Liver (tissue), 9 donors: ENCODE data around the gene INTS1. TPM values are rescaled to one million over a fixed set of nuclear protein-coding genes. Genes with fewer than 3 reads are reported as not detected.

Experiments
- DNase-seq: peaks from one replicate; pipeline ENCODE4 v3.0.0-alpha.2; 2017; ENCODE audit warnings: low spot score
- H3K27ac ChIP-seq, 2 donors: one replicate each; pipeline ENCODE4 v1.7.0; 2013; ENCODE audit warnings: inconsistent platforms in 2 of 2, low read length in 2 of 2, control low read depth in 1 of 2, low read depth in 1 of 2, mild to moderate bottlenecking in 1 of 2
- H3K27me3 ChIP-seq, 4 donors: one replicate each; pipeline versions ENCODE4 v1.6.1 to v1.7.0; 2013; ENCODE audit warnings: low read length in 3 of 4, inconsistent platforms in 1 of 4, mild to moderate bottlenecking in 1 of 4, moderate library complexity in 1 of 4; ENCODE audit not compliant: control insufficient read depth in 4 of 4, insufficient read depth in 4 of 4
- H3K36me3 ChIP-seq, 4 donors: one replicate each; pipeline versions ENCODE4 v1.6.1 to v1.7.0; 2013; ENCODE audit warnings: low read length in 3 of 4, mild to moderate bottlenecking in 3 of 4, low read depth in 1 of 4, moderate library complexity in 1 of 4; ENCODE audit not compliant: control insufficient read depth in 4 of 4, insufficient read depth in 3 of 4
- H3K4me1 ChIP-seq, 4 donors: one replicate each; pipeline versions ENCODE4 v1.6.1 to v1.7.0; 2013; ENCODE audit warnings: low read length in 3 of 4, mild to moderate bottlenecking in 3 of 4, moderate library complexity in 1 of 4; ENCODE audit not compliant: control insufficient read depth in 4 of 4, insufficient read depth in 4 of 4
- H3K4me3 ChIP-seq, 3 donors: one replicate each; pipeline versions ENCODE4 v1.6.1 to v1.7.0; 2013; ENCODE audit warnings: low read length in 3 of 3, control low read depth in 1 of 3, low read depth in 1 of 3, mild to moderate bottlenecking in 1 of 3
- H3K9ac ChIP-seq, 2 donors: one replicate each; pipeline ENCODE4 v1.7.0; 2013; ENCODE audit warnings: low read length in 2 of 2, mild to moderate bottlenecking in 2 of 2, moderate library complexity in 2 of 2, control low read depth in 1 of 2, low read depth in 1 of 2
- H3K9me3 ChIP-seq, 4 donors: one replicate each; pipeline versions ENCODE4 v1.6.1 to v1.7.0; 2013; ENCODE audit warnings: low read length in 3 of 4; ENCODE audit not compliant: control insufficient read depth in 4 of 4
- EGR1 ChIP-seq, 2 donors: IDR thresholded peaks; 2 replicates each; pipeline ENCODE4 v1.6.1; 2016 to 2018; ENCODE audit warnings: antibody characterized with exemption in 2 of 2, low read depth in 2 of 2
- FOXA1 ChIP-seq: IDR thresholded peaks from 2 replicates; pipeline ENCODE4 v1.6.1; 2016; ENCODE audit warnings: antibody characterized with exemption
- FOXA2 ChIP-seq: IDR thresholded peaks from 2 replicates; pipeline ENCODE4 v1.6.1; 2016; ENCODE audit warnings: antibody characterized with exemption
- GABPA ChIP-seq, 2 donors: IDR thresholded peaks in 1 of 2; conservative IDR thresholded peaks in 1 of 2; 2 replicates each; pipeline ENCODE4 v1.6.1; 2016; ENCODE audit warnings: antibody characterized with exemption in 2 of 2, mild to moderate bottlenecking in 1 of 2, moderate library complexity in 1 of 2
- HNF4A ChIP-seq, 2 donors: conservative IDR thresholded peaks; 2 replicates each; pipeline ENCODE4 v1.6.1; 2016; ENCODE audit warnings: antibody characterized with exemption in 2 of 2, mild to moderate bottlenecking in 2 of 2
- HNF4G ChIP-seq: IDR thresholded peaks from 2 replicates; pipeline ENCODE4 v1.6.1; 2016; ENCODE audit warnings: antibody characterized with exemption
- JUND ChIP-seq, 2 donors: IDR thresholded peaks; 2 replicates each; pipeline ENCODE4 v1.6.1; 2016; ENCODE audit warnings: antibody characterized with exemption in 2 of 2
- NR2F2 ChIP-seq: IDR thresholded peaks from 2 replicates; pipeline ENCODE4 v1.6.1; 2016; ENCODE audit warnings: antibody characterized with exemption
- RAD21 ChIP-seq, 2 donors: IDR thresholded peaks; 2 replicates each; pipeline ENCODE4 v1.6.1; 2016; ENCODE audit warnings: antibody characterized with exemption in 2 of 2, mild to moderate bottlenecking in 2 of 2
- RXRA ChIP-seq, 2 donors: IDR thresholded peaks; 2 replicates each; pipeline ENCODE4 v1.6.1; 2017 to 2018; ENCODE audit warnings: antibody characterized with exemption in 2 of 2, mild to moderate bottlenecking in 1 of 2
- SP1 ChIP-seq: IDR thresholded peaks from 2 replicates; pipeline ENCODE4 v1.6.1; 2018; ENCODE audit warnings: antibody characterized with exemption, mild to moderate bottlenecking
- TAF1 ChIP-seq: conservative IDR thresholded peaks from 2 replicates; pipeline ENCODE4 v1.6.1; 2016; ENCODE audit warnings: antibody characterized with exemption, mild to moderate bottlenecking
- YY1 ChIP-seq: IDR thresholded peaks from 2 replicates; pipeline ENCODE4 v1.6.1; 2016; ENCODE audit warnings: antibody characterized with exemption, mild to moderate bottlenecking
- WGBS: extraction: QIAGEN DNeasy Blood & Tissue Kit; methylation state at CpG from one replicate; pipeline ENCODE4 v1.1.7; 2013; 5-methylcytosine and 5-hydroxymethylcytosine counted together
- polyA plus RNA-seq, 2 donors: library from polyadenylated mRNA; stranded (reverse) in 1 of 2; unstranded in 1 of 2; fragments of 200-250 nt in 1 of 2; fragments of >200 nt in 1 of 2; fragmentation: Nextera tagmentation in 1 of 2; extraction: Ambion mirVana in 1 of 2; gene quantifications; one replicate each; pipeline versions ENCODE4 v1.2.1 to v1.2.3, GENCODE V29; 2013 to 2015
- total RNA-seq, 2 donors: library from RNA; depleted of rRNA; stranded (reverse); fragments of >200 nt; gene quantifications; one replicate each; pipeline ENCODE4 v1.2.3, GENCODE V29; 2014
- TF ChIP-seq, protein P1 (sequence below): IDR thresholded peaks from 2 replicates; pipeline ENCODE4 v1.6.1; 2016; ENCODE audit warnings: antibody characterized with exemption
- TF ChIP-seq, protein P2 (sequence below): IDR thresholded peaks from 2 replicates; pipeline ENCODE4 v1.6.1; 2016; ENCODE audit warnings: antibody characterized with exemption
- TF ChIP-seq, protein P3 (sequence below): IDR thresholded peaks from 2 replicates; pipeline ENCODE4 v1.6.1; 2016; ENCODE audit warnings: antibody characterized with exemption, mild to moderate bottlenecking
- TF ChIP-seq, protein P4 (sequence below): fragments of 150-350 bp; IDR thresholded peaks from 2 replicates; pipeline ENCODE4 v1.5.1; 2017; ENCODE audit warnings: improper control_type of control experiment, low read depth, low read length; ENCODE audit not compliant: missing input control
- TF ChIP-seq, protein P5 (sequence below): IDR thresholded peaks from 2 replicates; pipeline ENCODE4 v1.6.1; 2016; ENCODE audit warnings: antibody characterized with exemption
- donor health status: healthy.
- donor health status: healthy.
- donor health status: healthy.
- donor health status: healthy.
- donor health status: healthy.

The INTS1 gene
- total and polyA plus RNA-seq, 4 donors: 14.6 to 37.9 (median 30.7) TPM

DNA sequence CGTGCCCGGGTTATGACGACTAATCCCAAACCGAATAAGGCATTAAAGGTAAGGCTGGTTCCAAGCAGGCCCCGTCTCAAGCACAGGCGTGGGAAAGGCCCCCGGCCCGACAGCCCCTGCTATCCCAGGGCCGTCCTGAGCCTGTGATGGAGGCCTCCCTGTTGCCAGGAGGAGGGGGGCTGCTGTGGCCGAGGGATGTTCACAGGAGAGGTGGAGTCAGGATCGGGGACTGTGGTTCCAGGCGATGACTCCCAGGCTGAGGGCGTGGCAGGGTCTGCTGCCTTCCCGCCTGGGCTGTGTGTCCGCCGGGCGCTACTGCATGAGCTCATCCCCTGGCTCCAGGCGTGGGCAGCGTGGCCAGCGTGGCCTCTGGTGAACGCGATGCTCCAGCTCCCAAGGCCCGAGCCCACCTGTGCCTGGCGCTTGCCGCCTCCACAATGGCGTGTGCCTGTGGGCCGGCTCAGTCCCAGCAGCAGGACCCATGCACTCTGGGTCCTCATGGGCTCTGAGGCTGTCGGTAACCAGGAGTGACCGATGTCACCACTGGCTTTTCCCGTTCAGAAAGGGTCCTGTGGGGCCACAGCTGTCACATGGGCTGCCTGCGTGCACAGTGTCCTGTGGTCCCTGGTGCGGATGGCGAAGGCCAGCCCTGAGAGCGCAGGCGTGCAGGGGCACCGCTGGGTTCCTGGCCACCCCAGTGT lies 35.1 kb upstream of the INTS1 start:
- TF ChIP-seq, protein P1, sequence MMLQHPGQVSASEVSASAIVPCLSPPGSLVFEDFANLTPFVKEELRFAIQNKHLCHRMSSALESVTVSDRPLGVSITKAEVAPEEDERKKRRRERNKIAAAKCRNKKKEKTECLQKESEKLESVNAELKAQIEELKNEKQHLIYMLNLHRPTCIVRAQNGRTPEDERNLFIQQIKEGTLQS: no peak
- TF ChIP-seq GABPA (IDR thresholded peaks at IDR 0.05 in 1 of 2, conservative IDR thresholded peaks at IDR 0.05 in 1 of 2): no peak
- no peak for TF ChIP-seq FOXA2
- WGBS: 92% methylated on average over 36 of the region's 36 CpGs
- no peak overlapping the region for H3K27ac ChIP-seq
- H3K9ac ChIP-seq: no peak overlapping the region
- H3K36me3 ChIP-seq: peaks cover 4 to 15% (median 9%) of the 10 kb centered on the region in 4 donors
- H3K4me1 ChIP-seq: peaks cover 6 to 15% (median 12%) of the 10 kb centered on the region in 4 donors
- no peaks in the 10 kb centered on the region for H3K9me3 ChIP-seq
- H3K27me3 ChIP-seq: no peaks in the 10 kb centered on the region
- no peak for DNase-seq
- no peak overlapping the region for H3K4me3 ChIP-seq

DNA sequence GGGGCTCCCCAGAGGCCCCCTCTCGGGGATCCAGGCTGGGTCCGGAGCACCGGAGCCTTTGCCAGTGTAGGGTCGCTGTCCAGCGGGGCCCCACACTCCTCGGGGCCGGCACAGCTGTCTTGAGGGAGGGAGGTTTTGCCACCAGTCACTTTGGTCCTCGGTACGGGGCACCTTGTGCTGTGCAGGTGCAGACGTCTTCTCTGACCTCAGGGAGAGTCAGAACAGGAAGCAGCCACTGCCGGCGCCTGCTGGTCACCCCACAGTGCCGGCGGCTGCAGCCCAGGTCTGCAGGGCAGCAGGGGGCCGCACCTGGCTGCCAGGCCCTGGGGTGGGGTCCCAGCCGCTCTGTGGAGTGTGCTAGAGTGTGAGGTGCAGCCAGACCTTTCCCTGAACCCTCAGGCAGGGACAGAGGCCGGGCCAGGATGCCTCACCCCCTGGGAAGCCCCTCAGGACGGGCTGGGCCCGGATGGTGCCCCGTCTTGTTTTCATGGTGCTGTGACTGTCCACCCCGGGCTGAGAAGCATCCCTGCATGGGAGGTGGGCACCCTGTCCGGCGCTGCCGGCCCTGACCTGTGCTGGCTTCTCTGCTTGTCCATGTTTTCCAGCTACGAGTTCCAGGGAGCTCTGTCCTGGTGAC lies 34.5 kb upstream of the INTS1 start:
- DNase-seq: no peak
- Histone ChIP-seq H3K4me1 (peaks cover 6 to 15% (median 12%) of the 10 kb centered on the region in 4 donors), H3K36me3 (peaks cover 4 to 15% (median 9%) of the 10 kb centered on the region in 4 donors), H3K4me3 (peak overlapping the region in 1 of 3 donors; percentile 30), H3K27me3 (no peaks in the 10 kb centered on the region), H3K27ac (peak overlapping the region in 1 of 2 donors; percentile 25), H3K9ac (no peak overlapping the region), H3K9me3 (no peaks in the 10 kb centered on the region)
- TF ChIP-seq, protein P2, sequence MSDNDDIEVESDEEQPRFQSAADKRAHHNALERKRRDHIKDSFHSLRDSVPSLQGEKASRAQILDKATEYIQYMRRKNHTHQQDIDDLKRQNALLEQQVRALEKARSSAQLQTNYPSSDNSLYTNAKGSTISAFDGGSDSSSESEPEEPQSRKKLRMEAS: no peak
- TF ChIP-seq TAF1: no peak
- TF ChIP-seq SP1: no peak
- no peak for TF ChIP-seq FOXA2
- no peak for TF ChIP-seq EGR1 (IDR thresholded peaks at IDR 0.05; ENCODE audit: low read depth in 2 of 2)
- no peak for TF ChIP-seq RXRA (IDR thresholded peaks at IDR 0.05)
- TF ChIP-seq, protein P3, sequence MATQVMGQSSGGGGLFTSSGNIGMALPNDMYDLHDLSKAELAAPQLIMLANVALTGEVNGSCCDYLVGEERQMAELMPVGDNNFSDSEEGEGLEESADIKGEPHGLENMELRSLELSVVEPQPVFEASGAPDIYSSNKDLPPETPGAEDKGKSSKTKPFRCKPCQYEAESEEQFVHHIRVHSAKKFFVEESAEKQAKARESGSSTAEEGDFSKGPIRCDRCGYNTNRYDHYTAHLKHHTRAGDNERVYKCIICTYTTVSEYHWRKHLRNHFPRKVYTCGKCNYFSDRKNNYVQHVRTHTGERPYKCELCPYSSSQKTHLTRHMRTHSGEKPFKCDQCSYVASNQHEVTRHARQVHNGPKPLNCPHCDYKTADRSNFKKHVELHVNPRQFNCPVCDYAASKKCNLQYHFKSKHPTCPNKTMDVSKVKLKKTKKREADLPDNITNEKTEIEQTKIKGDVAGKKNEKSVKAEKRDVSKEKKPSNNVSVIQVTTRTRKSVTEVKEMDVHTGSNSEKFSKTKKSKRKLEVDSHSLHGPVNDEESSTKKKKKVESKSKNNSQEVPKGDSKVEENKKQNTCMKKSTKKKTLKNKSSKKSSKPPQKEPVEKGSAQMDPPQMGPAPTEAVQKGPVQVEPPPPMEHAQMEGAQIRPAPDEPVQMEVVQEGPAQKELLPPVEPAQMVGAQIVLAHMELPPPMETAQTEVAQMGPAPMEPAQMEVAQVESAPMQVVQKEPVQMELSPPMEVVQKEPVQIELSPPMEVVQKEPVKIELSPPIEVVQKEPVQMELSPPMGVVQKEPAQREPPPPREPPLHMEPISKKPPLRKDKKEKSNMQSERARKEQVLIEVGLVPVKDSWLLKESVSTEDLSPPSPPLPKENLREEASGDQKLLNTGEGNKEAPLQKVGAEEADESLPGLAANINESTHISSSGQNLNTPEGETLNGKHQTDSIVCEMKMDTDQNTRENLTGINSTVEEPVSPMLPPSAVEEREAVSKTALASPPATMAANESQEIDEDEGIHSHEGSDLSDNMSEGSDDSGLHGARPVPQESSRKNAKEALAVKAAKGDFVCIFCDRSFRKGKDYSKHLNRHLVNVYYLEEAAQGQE: no peak
- TF ChIP-seq, protein P1: no peak
- no peak for TF ChIP-seq YY1
- no peak for TF ChIP-seq RAD21 (IDR thresholded peaks at IDR 0.05)
- TF ChIP-seq, protein P4, sequence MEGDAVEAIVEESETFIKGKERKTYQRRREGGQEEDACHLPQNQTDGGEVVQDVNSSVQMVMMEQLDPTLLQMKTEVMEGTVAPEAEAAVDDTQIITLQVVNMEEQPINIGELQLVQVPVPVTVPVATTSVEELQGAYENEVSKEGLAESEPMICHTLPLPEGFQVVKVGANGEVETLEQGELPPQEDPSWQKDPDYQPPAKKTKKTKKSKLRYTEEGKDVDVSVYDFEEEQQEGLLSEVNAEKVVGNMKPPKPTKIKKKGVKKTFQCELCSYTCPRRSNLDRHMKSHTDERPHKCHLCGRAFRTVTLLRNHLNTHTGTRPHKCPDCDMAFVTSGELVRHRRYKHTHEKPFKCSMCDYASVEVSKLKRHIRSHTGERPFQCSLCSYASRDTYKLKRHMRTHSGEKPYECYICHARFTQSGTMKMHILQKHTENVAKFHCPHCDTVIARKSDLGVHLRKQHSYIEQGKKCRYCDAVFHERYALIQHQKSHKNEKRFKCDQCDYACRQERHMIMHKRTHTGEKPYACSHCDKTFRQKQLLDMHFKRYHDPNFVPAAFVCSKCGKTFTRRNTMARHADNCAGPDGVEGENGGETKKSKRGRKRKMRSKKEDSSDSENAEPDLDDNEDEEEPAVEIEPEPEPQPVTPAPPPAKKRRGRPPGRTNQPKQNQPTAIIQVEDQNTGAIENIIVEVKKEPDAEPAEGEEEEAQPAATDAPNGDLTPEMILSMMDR: no peak
- TF ChIP-seq GABPA (IDR thresholded peaks at IDR 0.05 in 1 of 2, conservative IDR thresholded peaks at IDR 0.05 in 1 of 2): no peak
- no peak for TF ChIP-seq HNF4G
- TF ChIP-seq, protein P5, sequence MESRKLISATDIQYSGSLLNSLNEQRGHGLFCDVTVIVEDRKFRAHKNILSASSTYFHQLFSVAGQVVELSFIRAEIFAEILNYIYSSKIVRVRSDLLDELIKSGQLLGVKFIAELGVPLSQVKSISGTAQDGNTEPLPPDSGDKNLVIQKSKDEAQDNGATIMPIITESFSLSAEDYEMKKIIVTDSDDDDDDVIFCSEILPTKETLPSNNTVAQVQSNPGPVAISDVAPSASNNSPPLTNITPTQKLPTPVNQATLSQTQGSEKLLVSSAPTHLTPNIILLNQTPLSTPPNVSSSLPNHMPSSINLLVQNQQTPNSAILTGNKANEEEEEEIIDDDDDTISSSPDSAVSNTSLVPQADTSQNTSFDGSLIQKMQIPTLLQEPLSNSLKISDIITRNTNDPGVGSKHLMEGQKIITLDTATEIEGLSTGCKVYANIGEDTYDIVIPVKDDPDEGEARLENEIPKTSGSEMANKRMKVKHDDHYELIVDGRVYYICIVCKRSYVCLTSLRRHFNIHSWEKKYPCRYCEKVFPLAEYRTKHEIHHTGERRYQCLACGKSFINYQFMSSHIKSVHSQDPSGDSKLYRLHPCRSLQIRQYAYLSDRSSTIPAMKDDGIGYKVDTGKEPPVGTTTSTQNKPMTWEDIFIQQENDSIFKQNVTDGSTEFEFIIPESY: no peak
- no peak for TF ChIP-seq JUND (IDR thresholded peaks at IDR 0.05)
- TF ChIP-seq NR2F2: no peak
- TF ChIP-seq FOXA1: no peak
- no peak for TF ChIP-seq HNF4A (conservative IDR thresholded peaks at IDR 0.05)
- WGBS: 88% methylated on average over 25 of the region's 25 CpGs
